ENCODE data around the gene DNAJC21.
"Not testable (repeated sequence)": the region's sequence is repeated elsewhere in the genome, so short reads cannot be mapped to it uniquely, and the experiment has no call there.

The DNAJC21 gene

GRCh38 chr5:34929134-34929719, at the start of gene DNAJC21:
TSS of gene DNAJC21 (plus strand) at chr5:34929559. CDS start at chr5:34929820, 261 bp downstream.
- peak; percentile 93 for DNase-seq

GRCh38 chr5:34881246-34881645, 48.1 kb upstream of the DNAJC21 start:
- no peak for DNase-seq

- no peak for DNase-seq
Measured at GRCh38 chr5:34886392-34887119, 42.8 kb upstream of the DNAJC21 start.

GRCh38 chr5:34889394-34889793, 40.0 kb upstream of the DNAJC21 start:
- no peak for DNase-seq

GRCh38 chr5:34891981-34892380, 37.4 kb upstream of the DNAJC21 start:
- no peak for DNase-seq

- no peak for DNase-seq
Measured at GRCh38 chr5:34892414-34892813, 36.9 kb upstream of the DNAJC21 start.

GRCh38 chr5:34894716-34895115, 34.6 kb upstream of the DNAJC21 start:
- DNase-seq: no peak

GRCh38 chr5:34895641-34896419, 33.5 kb upstream of the DNAJC21 start:
- DNase-seq: no peak

GRCh38 chr5:34897646-34898045, 31.7 kb upstream of the DNAJC21 start:
- no peak for DNase-seq

GRCh38 chr5:34898258-34898895, 31.0 kb upstream of the DNAJC21 start:
- no peak for DNase-seq

- no peak for DNase-seq
Measured at GRCh38 chr5:34899066-34899465, 30.3 kb upstream of the DNAJC21 start.

- DNase-seq: no peak
Measured at GRCh38 chr5:34900652-34901051, 28.7 kb upstream of the DNAJC21 start.

GRCh38 chr5:34903260-34903659, 26.1 kb upstream of the DNAJC21 start:
- no peak for DNase-seq

- DNase-seq: no peak
Measured at GRCh38 chr5:34905564-34905963, 23.8 kb upstream of the DNAJC21 start.

GRCh38 chr5:34913072-34913471, 16.3 kb upstream of the DNAJC21 start:
- no peak for DNase-seq

GRCh38 chr5:34914671-34915138, 14.7 kb upstream of the DNAJC21 start:
- DNase-seq: no peak

- peak; percentile 85 for DNase-seq
Measured at GRCh38 chr5:34915139-34915855, 14.1 kb upstream of the DNAJC21 start, which contains the start of the genes BRIX1 and RAD1. TSS of gene BRIX1 (plus strand) at chr5:34915711. CDS start at chr5:34915739, 28 bp downstream. TSS of gene RAD1 (minus strand) at chr5:34915504. CDS start at chr5:34914892, 612 bp downstream.

- no peak for DNase-seq
Measured at GRCh38 chr5:34915856-34916192, 13.5 kb upstream of the DNAJC21 start.

- DNase-seq: no peak
Measured at GRCh38 chr5:34916518-34916917, 12.8 kb upstream of the DNAJC21 start.

- no peak for DNase-seq
Measured at GRCh38 chr5:34918025-34918424, 11.3 kb upstream of the DNAJC21 start.

- no peak for DNase-seq
Measured at GRCh38 chr5:34919077-34919476, 10.3 kb upstream of the DNAJC21 start.

- DNase-seq: not testable (repeated sequence)
Measured at GRCh38 chr5:34923256-34923655, 6.1 kb upstream of the DNAJC21 start.
